MM.1S (cell line): ENCODE results near the gene APBB2.

Source experiments
- DNase-seq: peaks from one replicate; pipeline ENCODE4 v3.0.0-alpha.2; 2015
- H2AFZ ChIP-seq: fragments of 300-600 bp; sonication (generic); 2 replicates; pipeline ENCODE4 v1.6.0; 2016; ENCODE audit warnings: antibody characterized with exemption, low read length
- H3F3A ChIP-seq: fragments of 300-600 bp; sonication (generic); 2 replicates; pipeline ENCODE4 v1.6.1; 2016; ENCODE audit warnings: mild to moderate bottlenecking, antibody characterized with exemption, low read length, moderate library complexity, mixed read lengths; ENCODE audit not compliant: insufficient read depth
- H3K27ac ChIP-seq: fragments of 300-600 bp; sonication (generic); 2 replicates; pipeline ENCODE4 v1.5.1; 2016; ENCODE audit warnings: mild to moderate bottlenecking, low read length
- H3K27me3 ChIP-seq: fragments of 300-600 bp; sonication (generic); replicated peaks from 2 replicates; pipeline ENCODE4 v1.6.0; 2016; ENCODE audit warnings: low read length; ENCODE audit not compliant: insufficient read depth
- H3K36me3 ChIP-seq: fragments of 300-600 bp; sonication (generic); replicated peaks from 2 replicates; pipeline ENCODE4 v1.6.1; 2016; ENCODE audit warnings: mild to moderate bottlenecking, low read length, mixed read lengths; ENCODE audit not compliant: insufficient read depth
- H3K4me1 ChIP-seq: fragments of 300-600 bp; sonication (generic); 2 replicates; pipeline ENCODE4 v1.6.1; 2016; ENCODE audit warnings: low read length, mixed read lengths
- H3K4me2 ChIP-seq: fragments of 300-600 bp; sonication (generic); 2 replicates; pipeline ENCODE4 v1.6.0; 2016; ENCODE audit warnings: low read depth, low read length
- H3K4me3 ChIP-seq: fragments of 300-600 bp; sonication (generic); 2 replicates; pipeline ENCODE4 v1.5.1; 2016; ENCODE audit warnings: low read length, mixed read lengths
- H3K79me2 ChIP-seq: fragments of 300-600 bp; sonication (generic); 2 replicates; pipeline ENCODE4 v1.6.1; 2016; ENCODE audit warnings: mixed run types, low read length, mixed read lengths
- H3K9ac ChIP-seq: fragments of 300-600 bp; sonication (generic); 2 replicates; pipeline ENCODE4 v1.6.1; 2016; ENCODE audit warnings: low read length, mixed read lengths
- H3K9me2 ChIP-seq: fragments of 300-600 bp; sonication (generic); replicated peaks from 2 replicates; pipeline ENCODE4 v1.6.1; 2016; ENCODE audit warnings: mild to moderate bottlenecking, low read length, mixed read lengths; ENCODE audit not compliant: insufficient read depth
- H3K9me3 ChIP-seq: fragments of 300-600 bp; sonication (generic); replicated peaks from 2 replicates; pipeline ENCODE4 v1.6.1; 2016; ENCODE audit warnings: mild to moderate bottlenecking, low read length, mixed read lengths; ENCODE audit not compliant: insufficient read depth
- H4K20me1 ChIP-seq: fragments of 300-600 bp; sonication (generic); 2 replicates; pipeline ENCODE4 v1.6.1; 2016; ENCODE audit warnings: mild to moderate bottlenecking, low read length, moderate library complexity, mixed read lengths; ENCODE audit not compliant: insufficient read depth
- CTCF ChIP-seq: fragments of 300-600 bp; sonication (generic); IDR thresholded peaks from 2 replicates; pipeline ENCODE4 v1.5.1; 2016; ENCODE audit warnings: antibody characterized with exemption, low read length, mixed read lengths
- EZH2 ChIP-seq: fragments of 300-600 bp; sonication (generic); optimal IDR thresholded peaks from 2 replicates; pipeline ENCODE3; 2017; ENCODE audit warnings: low read depth, mild to moderate bottlenecking, antibody characterized with exemption, low read length, mixed read lengths
- EZH2phosphoT487 ChIP-seq: fragments of 300-600 bp; sonication (generic); IDR thresholded peaks from 2 replicates; pipeline ENCODE4 v1.6.1; 2018; ENCODE audit warnings: antibody characterized with exemption, low read length

The APBB2 gene

GRCh38 chr4:41081847-41082246, 132.5 kb downstream of the APBB2 start:
- Histone ChIP-seq H3K79me2 (no peaks in the 10 kb centered on the region), H3K27me3 (no peaks in the 10 kb centered on the region), H3K27ac (no peak overlapping the region), H3K9me3 (no peaks in the 10 kb centered on the region), H3K4me2 (no peak overlapping the region), H4K20me1 (no peaks in the 10 kb centered on the region), H3F3A (no peaks in the 10 kb centered on the region), H2AFZ (no peak overlapping the region), H3K9ac (no peak overlapping the region), H3K36me3 (no peaks in the 10 kb centered on the region), H3K4me3 (no peak overlapping the region), H3K4me1 (no peaks in the 10 kb centered on the region), H3K9me2 (no peaks in the 10 kb centered on the region)
- TF ChIP-seq EZH2, result no peak
- DNase-seq, result no peak

GRCh38 chr4:41080976-41081375, 133.4 kb downstream of the APBB2 start:
- Histone ChIP-seq H3K9me3 (no peaks in the 10 kb centered on the region), H3K9me2 (no peaks in the 10 kb centered on the region), H3K27me3 (no peaks in the 10 kb centered on the region), H3K9ac (no peak overlapping the region), H3K36me3 (no peaks in the 10 kb centered on the region), H3K79me2 (no peaks in the 10 kb centered on the region), H4K20me1 (no peaks in the 10 kb centered on the region), H3K27ac (no peak overlapping the region), H3K4me3 (no peak overlapping the region), H2AFZ (no peak overlapping the region), H3K4me1 (no peaks in the 10 kb centered on the region), H3K4me2 (no peak overlapping the region), H3F3A (no peaks in the 10 kb centered on the region)
- TF ChIP-seq EZH2, result no peak
- no peak for TF ChIP-seq CTCF
- no peak for TF ChIP-seq EZH2phosphoT487
- no peak for DNase-seq

GRCh38 chr4:41079881-41080560, 134.3 kb downstream of the APBB2 start:
- TF ChIP-seq EZH2phosphoT487 (no peak), CTCF (no peak), EZH2 (no peak)
- H3K79me2 ChIP-seq, result no peaks in the 10 kb centered on the region
- no peaks in the 10 kb centered on the region for H3K4me1 ChIP-seq
- H4K20me1 ChIP-seq, result no peaks in the 10 kb centered on the region
- no peaks in the 10 kb centered on the region for H3K9me3 ChIP-seq
- no peaks in the 10 kb centered on the region for H3K9me2 ChIP-seq
- no peak overlapping the region for H3K4me2 ChIP-seq
- H2AFZ ChIP-seq, result no peak overlapping the region
- H3K4me3 ChIP-seq, result no peak overlapping the region
- no peaks in the 10 kb centered on the region for H3K27me3 ChIP-seq
- DNase-seq, result no peak
- H3K36me3 ChIP-seq, result no peaks in the 10 kb centered on the region
- H3K27ac ChIP-seq, result no peak overlapping the region
- H3K9ac ChIP-seq, result no peak overlapping the region
- no peaks in the 10 kb centered on the region for H3F3A ChIP-seq

GRCh38 chr4:41077628-41078027, 136.7 kb downstream of the APBB2 start:
- Histone ChIP-seq H3K9me3 (no peaks in the 10 kb centered on the region), H3K79me2 (no peaks in the 10 kb centered on the region), H3K9ac (no peak overlapping the region), H3K27ac (no peak overlapping the region), H2AFZ (no peak overlapping the region), H4K20me1 (no peaks in the 10 kb centered on the region), H3K4me2 (no peak overlapping the region), H3K36me3 (no peaks in the 10 kb centered on the region), H3F3A (no peaks in the 10 kb centered on the region), H3K4me1 (no peaks in the 10 kb centered on the region), H3K4me3 (no peak overlapping the region), H3K27me3 (no peaks in the 10 kb centered on the region), H3K9me2 (no peaks in the 10 kb centered on the region)
- DNase-seq, result no peak
- TF ChIP-seq EZH2 (no peak), EZH2phosphoT487 (no peak), CTCF (no peak)
